Activated T-helper 2 cell treated with anti-CD3 and anti-CD28 coated beads, Interferon-gamma antibody, Interleukin-2, Interleukin-4, amounts not matched to agents 10 μg/mL and 5 μg/mL and 100 μg/mL, durations not matched to agents 14 hours and 24 hours and 36 hours (primary cell): Measurements from ENCODE around the gene SND1. TPM values are rescaled to one million over a fixed set of nuclear protein-coding genes. Genes with fewer than 3 reads are reported as not detected.

ENCODE experiments used
- DNase-seq: peaks from one replicate; pipeline ENCODE4 v3.0.0; 2021; ENCODE audit warnings: low spot score
- H3K27ac Mint-ChIP-seq: one replicate; pipeline ENCODE4 v1.8.0; 2021; ENCODE audit warnings: mixed read lengths
- H3K27me3 Mint-ChIP-seq: one replicate; pipeline ENCODE4 v1.8.0; 2021; ENCODE audit warnings: low read depth, mixed read lengths
- H3K36me3 Mint-ChIP-seq: one replicate; pipeline ENCODE4 v1.8.0; 2021; ENCODE audit warnings: low read depth, mixed read lengths
- H3K4me1 Mint-ChIP-seq: one replicate; pipeline ENCODE4 v1.8.0; 2021; ENCODE audit warnings: low read depth, mixed read lengths
- H3K4me3 Mint-ChIP-seq: one replicate; pipeline ENCODE4 v1.8.0; 2021; ENCODE audit warnings: low read depth, mild to moderate bottlenecking, moderate library complexity, mixed read lengths
- H3K9me3 Mint-ChIP-seq: one replicate; pipeline ENCODE4 v1.8.0; 2021; ENCODE audit warnings: mixed read lengths
- intact Hi-C: fragments of 100-400 bp; cut with micrococcal nuclease; formaldehyde crosslinking; loops from one replicate; pipeline ENCODE4 v1.15.1; 2023
- total RNA-seq: library from RNA; stranded (reverse); gene quantifications from 2 replicates; pipeline ENCODE4 v1.2.3, GENCODE V29; 2022

The SND1 gene
- total RNA-seq, 1 donor from 2014 or later = 311 TPM

GRCh38 chr7:127794136-127794535 is 142.1 kb downstream of the SND1 start:
- no peak overlapping the region for H3K4me3 Mint-ChIP-seq
- no peak overlapping the region for H3K27ac Mint-ChIP-seq
- no peak for DNase-seq
- intact Hi-C loops = no loop called here
- H3K36me3 Mint-ChIP-seq = peaks cover 5% of the 10 kb centered on the region
- H3K27me3 Mint-ChIP-seq = no peaks in the 10 kb centered on the region
- H3K9me3 Mint-ChIP-seq = no peaks in the 10 kb centered on the region
- H3K4me1 Mint-ChIP-seq = peaks cover 26% of the 10 kb centered on the region

- DNase-seq = no peak
- no peak overlapping the region for H3K4me3 Mint-ChIP-seq
- intact Hi-C loops = no loop called here
- peaks cover 26% of the 10 kb centered on the region for H3K4me1 Mint-ChIP-seq
- no peak overlapping the region for H3K27ac Mint-ChIP-seq
- H3K36me3 Mint-ChIP-seq = peaks cover 5% of the 10 kb centered on the region
- H3K27me3 Mint-ChIP-seq = no peaks in the 10 kb centered on the region
- no peaks in the 10 kb centered on the region for H3K9me3 Mint-ChIP-seq
Measured at GRCh38 chr7:127794551-127794950, 142.6 kb downstream of the SND1 start.

- Mint-ChIP-seq H3K9me3 (no peaks in the 10 kb centered on the region), H3K27ac (no peak overlapping the region), H3K4me3 (no peak overlapping the region), H3K36me3 (no peaks in the 10 kb centered on the region), H3K4me1 (peaks cover 13% of the 10 kb centered on the region), H3K27me3 (no peaks in the 10 kb centered on the region)
- DNase-seq = no peak
- intact Hi-C loops = no loop called here
Measured at GRCh38 chr7:127798023-127798422, 146.0 kb downstream of the SND1 start.

- intact Hi-C loops = no loop called here
- no peak for DNase-seq
- H3K27me3 Mint-ChIP-seq = no peaks in the 10 kb centered on the region
- no peak overlapping the region for H3K4me3 Mint-ChIP-seq
- no peak overlapping the region for H3K27ac Mint-ChIP-seq
- peaks cover 14% of the 10 kb centered on the region for H3K4me1 Mint-ChIP-seq
- no peaks in the 10 kb centered on the region for H3K36me3 Mint-ChIP-seq
- H3K9me3 Mint-ChIP-seq = no peaks in the 10 kb centered on the region
Measured at GRCh38 chr7:127798769-127799372, 146.9 kb downstream of the SND1 start.

GRCh38 chr7:127799535-127800305 is 147.7 kb downstream of the SND1 start:
- DNase-seq = no peak
- no peaks in the 10 kb centered on the region for H3K9me3 Mint-ChIP-seq
- H3K36me3 Mint-ChIP-seq = no peaks in the 10 kb centered on the region
- H3K27me3 Mint-ChIP-seq = no peaks in the 10 kb centered on the region
- no peak overlapping the region for H3K27ac Mint-ChIP-seq
- intact Hi-C loops = no loop called here
- H3K4me3 Mint-ChIP-seq = no peak overlapping the region
- peaks cover 12% of the 10 kb centered on the region for H3K4me1 Mint-ChIP-seq

GRCh38 chr7:127802845-127803244 is 150.9 kb downstream of the SND1 start:
- no peak overlapping the region for H3K27ac Mint-ChIP-seq
- DNase-seq = no peak
- H3K4me3 Mint-ChIP-seq = no peak overlapping the region
- peaks cover 18% of the 10 kb centered on the region for H3K4me1 Mint-ChIP-seq
- H3K27me3 Mint-ChIP-seq = no peaks in the 10 kb centered on the region
- intact Hi-C loops = no loop called here
- H3K36me3 Mint-ChIP-seq = peaks cover 21% of the 10 kb centered on the region
- no peaks in the 10 kb centered on the region for H3K9me3 Mint-ChIP-seq

GRCh38 chr7:127803626-127804025 is 151.6 kb downstream of the SND1 start:
- Mint-ChIP-seq H3K27ac (no peak overlapping the region), H3K27me3 (no peaks in the 10 kb centered on the region), H3K36me3 (peaks cover 24% of the 10 kb centered on the region), H3K4me1 (peaks cover 14% of the 10 kb centered on the region), H3K9me3 (no peaks in the 10 kb centered on the region), H3K4me3 (no peak overlapping the region)
- DNase-seq = no peak
- intact Hi-C loops = no loop called here

- H3K9me3 Mint-ChIP-seq = no peaks in the 10 kb centered on the region
- H3K27me3 Mint-ChIP-seq = no peaks in the 10 kb centered on the region
- peaks cover 48% of the 10 kb centered on the region for H3K36me3 Mint-ChIP-seq
- intact Hi-C loops = no loop called here
- DNase-seq = no peak
- H3K4me1 Mint-ChIP-seq = peaks cover 37% of the 10 kb centered on the region
- H3K27ac Mint-ChIP-seq = no peak overlapping the region
- H3K4me3 Mint-ChIP-seq = no peak overlapping the region
Measured at GRCh38 chr7:127807340-127807739, 155.3 kb downstream of the SND1 start.

GRCh38 chr7:127807829-127808228 is 155.8 kb downstream of the SND1 start:
- no peak for DNase-seq
- intact Hi-C loops = no loop called here
- Mint-ChIP-seq H3K27me3 (no peaks in the 10 kb centered on the region), H3K9me3 (no peaks in the 10 kb centered on the region), H3K4me3 (no peak overlapping the region), H3K4me1 (peaks cover 37% of the 10 kb centered on the region), H3K27ac (no peak overlapping the region), H3K36me3 (peaks cover 48% of the 10 kb centered on the region)

GRCh38 chr7:127809261-127809702 is 157.3 kb downstream of the SND1 start:
- H3K4me1 Mint-ChIP-seq = peaks cover 45% of the 10 kb centered on the region

DNA sequence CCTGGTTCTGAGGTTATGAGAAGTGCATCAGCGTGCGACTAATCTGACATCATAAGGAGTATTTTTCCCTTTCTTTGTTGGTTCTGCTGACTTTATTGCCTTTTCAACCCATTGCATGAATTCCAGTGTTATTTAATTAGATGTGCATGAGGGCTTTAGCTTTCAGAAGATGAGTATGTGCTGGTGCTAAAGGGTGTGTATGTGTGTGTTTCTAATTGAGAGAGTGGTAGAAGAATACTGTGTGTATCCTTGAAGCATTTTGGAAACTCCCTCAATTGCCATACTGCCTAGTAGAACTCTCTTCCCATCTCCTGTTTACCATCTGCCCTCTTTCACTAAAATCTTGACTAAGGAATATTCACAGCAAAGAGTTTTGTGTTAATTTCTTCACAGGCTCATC is 158.1 kb downstream of the SND1 start:
- no peak for DNase-seq

More at GRCh38 chr7:127809261-127809702, 157.3 kb downstream of the SND1 start:
- Mint-ChIP-seq H3K9me3 (no peaks in the 10 kb centered on the region), H3K36me3 (peaks cover 48% of the 10 kb centered on the region), H3K27ac (no peak overlapping the region), H3K4me3 (no peak overlapping the region), H3K27me3 (no peaks in the 10 kb centered on the region)
- no peak for DNase-seq
- intact Hi-C loops = no loop called here

DNA sequence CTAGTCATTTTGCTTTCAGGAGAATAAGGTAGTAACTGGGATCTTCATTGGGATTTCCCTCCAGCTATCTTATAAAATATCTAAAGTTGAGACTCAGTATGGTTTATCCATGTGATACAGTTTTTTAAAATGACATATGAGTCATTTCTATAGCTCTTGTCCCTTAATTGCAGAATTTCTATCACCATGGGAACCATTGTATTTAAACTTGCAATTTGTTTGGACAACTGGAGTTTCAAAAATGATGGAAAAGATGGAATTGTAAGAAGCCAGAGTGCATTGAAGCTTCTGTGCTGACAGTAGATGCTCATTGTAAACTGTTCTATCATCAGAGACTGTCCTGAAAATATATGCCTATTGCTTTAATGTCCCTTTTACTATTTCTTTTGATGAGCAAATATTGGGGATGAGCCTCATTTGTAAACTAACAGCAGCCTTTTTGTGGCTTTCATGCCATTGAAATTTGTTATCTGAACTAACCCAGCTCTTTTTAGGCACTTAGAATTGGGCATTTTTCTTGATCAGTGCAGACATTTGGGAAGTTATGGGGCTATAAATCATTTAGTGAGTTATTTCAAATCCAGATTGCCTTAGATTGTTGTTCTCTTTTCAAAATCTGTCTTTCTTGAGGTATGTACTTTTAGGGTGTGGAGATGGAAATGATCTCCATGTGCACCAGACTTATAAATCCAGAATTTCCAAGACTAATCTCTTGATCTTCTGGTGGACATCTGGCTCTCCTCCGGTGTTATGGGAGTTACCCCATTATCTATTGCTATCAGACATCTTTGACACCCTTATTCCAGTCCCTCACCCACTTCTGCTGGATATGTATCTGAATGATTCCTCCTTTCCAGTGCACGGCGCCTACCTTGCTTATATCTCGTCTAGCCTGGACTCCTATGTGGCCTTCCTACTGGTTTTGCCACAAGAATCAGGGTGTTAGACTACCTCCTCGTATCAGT is 159.0 kb downstream of the SND1 start:
- no peaks in the 10 kb centered on the region for H3K27me3 Mint-ChIP-seq
- H3K4me1 Mint-ChIP-seq = peaks cover 49% of the 10 kb centered on the region
- H3K36me3 Mint-ChIP-seq = peaks cover 41% of the 10 kb centered on the region
- no peak for DNase-seq
- intact Hi-C loops = no loop called here
- no peak overlapping the region for H3K27ac Mint-ChIP-seq
- no peak overlapping the region for H3K4me3 Mint-ChIP-seq
- no peaks in the 10 kb centered on the region for H3K9me3 Mint-ChIP-seq

More for the DNA sequence above, 158.1 kb downstream of the SND1 start:
- Mint-ChIP-seq H3K4me1 (peaks cover 49% of the 10 kb centered on the region), H3K9me3 (no peaks in the 10 kb centered on the region), H3K36me3 (peaks cover 47% of the 10 kb centered on the region), H3K4me3 (no peak overlapping the region), H3K27ac (no peak overlapping the region), H3K27me3 (no peaks in the 10 kb centered on the region)
- intact Hi-C loops = no loop called here
